ENCODE data around the gene C10orf143. TPM values are rescaled to one million over a fixed set of nuclear protein-coding genes. Genes with fewer than 3 reads are reported as not detected.

C10orf143 gene
- total RNA-seq, 4 donors from 2014 or later: 1.1 to 8.5 (median 4.5) TPM

- 96% methylated on average over 2 of the region's 3 CpGs for WGBS
- Histone ChIP-seq H3K27ac (no peak overlapping the region), H3K9me3 (no peaks in the 10 kb centered on the region), H3K4me1 (no peaks in the 10 kb centered on the region), H3K4me3 (no peak overlapping the region), H3K27me3 (peaks cover 15% of the 10 kb centered on the region), H3K36me3 (no peaks in the 10 kb centered on the region)
- no peak for DNase-seq (ENCODE audit: low spot score in 2 of 2)
- TF ChIP-seq CTCF (IDR thresholded peaks at IDR 0.05) (no peak), EP300 (IDR thresholded peaks at IDR 0.05) (no peak), POLR2A (IDR thresholded peaks at IDR 0.05) (no peak), POLR2AphosphoS5 (IDR thresholded peaks at IDR 0.05) (no peak)
These were observed 62.5 kb downstream of the C10orf143 start for GRCh38 chr10:130048081-130048480.

GRCh38 chr10:130047336-130047735, 63.3 kb downstream of the C10orf143 start:
- Histone ChIP-seq H3K27me3 (peaks cover 19% of the 10 kb centered on the region), H3K27ac (no peak overlapping the region), H3K4me3 (no peak overlapping the region), H3K9me3 (no peaks in the 10 kb centered on the region), H3K4me1 (no peaks in the 10 kb centered on the region), H3K36me3 (no peaks in the 10 kb centered on the region)
- no peak for TF ChIP-seq CTCF (IDR thresholded peaks at IDR 0.05)
- no peak for TF ChIP-seq POLR2A (IDR thresholded peaks at IDR 0.05)
- no peak for TF ChIP-seq EP300 (IDR thresholded peaks at IDR 0.05)
- 81% methylated on average over 7 of the region's 10 CpGs for WGBS
- DNase-seq (ENCODE audit: low spot score in 2 of 2): no peak

GRCh38 chr10:130046591-130046990, 64.0 kb downstream of the C10orf143 start:
- no peak for TF ChIP-seq POLR2AphosphoS5 (IDR thresholded peaks at IDR 0.05)
- TF ChIP-seq EP300 (IDR thresholded peaks at IDR 0.05): no peak
- TF ChIP-seq CTCF (IDR thresholded peaks at IDR 0.05): no peak
- TF ChIP-seq POLR2A (IDR thresholded peaks at IDR 0.05): no peak
- Histone ChIP-seq H3K27me3 (peaks cover 19% of the 10 kb centered on the region), H3K4me3 (no peak overlapping the region), H3K9me3 (no peaks in the 10 kb centered on the region), H3K27ac (no peak overlapping the region), H3K4me1 (no peaks in the 10 kb centered on the region), H3K36me3 (no peaks in the 10 kb centered on the region)
- DNase-seq (ENCODE audit: low spot score in 2 of 2): no peak
- 86% methylated on average over 18 of the region's 22 CpGs for WGBS

GRCh38 chr10:130045801-130046321, 64.8 kb downstream of the C10orf143 start:
- no peak overlapping the region for H3K4me3 ChIP-seq
- H3K4me1 ChIP-seq: no peaks in the 10 kb centered on the region
- no peaks in the 10 kb centered on the region for H3K36me3 ChIP-seq
- WGBS: 92% methylated on average over 43 of the region's 43 CpGs
- TF ChIP-seq POLR2AphosphoS5 (IDR thresholded peaks at IDR 0.05): no peak
- TF ChIP-seq POLR2A (IDR thresholded peaks at IDR 0.05): no peak
- no peak for TF ChIP-seq EP300 (IDR thresholded peaks at IDR 0.05)
- no peak for TF ChIP-seq CTCF (IDR thresholded peaks at IDR 0.05)
- H3K27ac ChIP-seq: no peak overlapping the region
- no peak for DNase-seq (ENCODE audit: low spot score in 2 of 2)
- H3K27me3 ChIP-seq: peaks cover 19% of the 10 kb centered on the region
- no peaks in the 10 kb centered on the region for H3K9me3 ChIP-seq

- TF ChIP-seq POLR2AphosphoS5 (IDR thresholded peaks at IDR 0.05) (no peak), EP300 (IDR thresholded peaks at IDR 0.05) (no peak), POLR2A (IDR thresholded peaks at IDR 0.05) (no peak)
- Histone ChIP-seq H3K9me3 (no peaks in the 10 kb centered on the region), H3K27me3 (peaks cover 19% of the 10 kb centered on the region), H3K4me3 (no peak overlapping the region), H3K36me3 (no peaks in the 10 kb centered on the region), H3K27ac (no peak overlapping the region), H3K4me1 (no peaks in the 10 kb centered on the region)
- no peak for DNase-seq (ENCODE audit: low spot score in 2 of 2)
- 73% methylated on average over 28 of the region's 30 CpGs for WGBS
These were observed 65.5 kb downstream of the C10orf143 start for GRCh38 chr10:130045091-130045652.
